Middle frontal gyrus (tissue), 1 donor: ENCODE measurements around the gene EFNA3.

Source experiments
- DNase-seq: peaks from one replicate; pipeline ENCODE4 v3.0.0-alpha.2; 2015; ENCODE audit warnings: low spot score; ENCODE audit errors: extremely low spot score

Gene EFNA3, protein sequence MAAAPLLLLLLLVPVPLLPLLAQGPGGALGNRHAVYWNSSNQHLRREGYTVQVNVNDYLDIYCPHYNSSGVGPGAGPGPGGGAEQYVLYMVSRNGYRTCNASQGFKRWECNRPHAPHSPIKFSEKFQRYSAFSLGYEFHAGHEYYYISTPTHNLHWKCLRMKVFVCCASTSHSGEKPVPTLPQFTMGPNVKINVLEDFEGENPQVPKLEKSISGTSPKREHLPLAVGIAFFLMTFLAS

DNA sequence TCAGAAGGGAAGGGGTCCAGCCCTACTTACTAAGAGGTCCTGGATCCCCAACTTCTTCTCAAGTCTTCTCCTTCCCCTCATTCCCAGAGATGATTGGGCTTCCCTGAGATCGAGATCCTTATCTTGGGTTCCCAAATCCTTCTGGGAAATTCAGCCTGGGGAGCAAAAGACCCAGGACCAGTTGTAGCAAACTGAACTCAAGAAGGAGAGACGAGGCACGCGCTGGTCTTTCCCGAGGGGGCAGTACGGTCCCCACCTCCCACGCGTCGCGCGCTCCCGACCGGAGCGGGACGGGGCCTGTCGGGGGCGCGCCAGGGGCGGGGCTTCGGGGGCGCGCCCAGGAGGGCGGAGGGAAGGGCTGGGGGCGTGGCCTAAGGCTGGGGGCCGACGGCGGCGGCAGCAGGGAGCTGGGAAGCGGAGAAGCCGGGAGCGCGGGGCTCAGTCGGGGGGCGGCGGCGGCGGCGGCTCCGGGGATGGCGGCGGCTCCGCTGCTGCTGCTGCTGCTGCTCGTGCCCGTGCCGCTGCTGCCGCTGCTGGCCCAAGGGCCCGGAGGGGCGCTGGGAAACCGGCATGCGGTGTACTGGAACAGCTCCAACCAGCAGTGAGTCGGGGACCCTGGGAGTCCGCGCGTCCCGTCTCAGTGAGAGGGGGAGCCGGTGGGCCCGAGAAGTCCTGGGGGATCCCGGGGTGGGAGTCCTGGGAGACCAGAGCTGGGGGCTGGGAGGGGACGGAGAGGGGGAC is at the start of gene EFNA3:
TSS of gene EFNA3 (plus strand) at position 369 of the 741 bp plus-strand sequence. CDS start at position 474, 105 bp downstream.
- DNase-seq: peak; percentile 47

DNA sequence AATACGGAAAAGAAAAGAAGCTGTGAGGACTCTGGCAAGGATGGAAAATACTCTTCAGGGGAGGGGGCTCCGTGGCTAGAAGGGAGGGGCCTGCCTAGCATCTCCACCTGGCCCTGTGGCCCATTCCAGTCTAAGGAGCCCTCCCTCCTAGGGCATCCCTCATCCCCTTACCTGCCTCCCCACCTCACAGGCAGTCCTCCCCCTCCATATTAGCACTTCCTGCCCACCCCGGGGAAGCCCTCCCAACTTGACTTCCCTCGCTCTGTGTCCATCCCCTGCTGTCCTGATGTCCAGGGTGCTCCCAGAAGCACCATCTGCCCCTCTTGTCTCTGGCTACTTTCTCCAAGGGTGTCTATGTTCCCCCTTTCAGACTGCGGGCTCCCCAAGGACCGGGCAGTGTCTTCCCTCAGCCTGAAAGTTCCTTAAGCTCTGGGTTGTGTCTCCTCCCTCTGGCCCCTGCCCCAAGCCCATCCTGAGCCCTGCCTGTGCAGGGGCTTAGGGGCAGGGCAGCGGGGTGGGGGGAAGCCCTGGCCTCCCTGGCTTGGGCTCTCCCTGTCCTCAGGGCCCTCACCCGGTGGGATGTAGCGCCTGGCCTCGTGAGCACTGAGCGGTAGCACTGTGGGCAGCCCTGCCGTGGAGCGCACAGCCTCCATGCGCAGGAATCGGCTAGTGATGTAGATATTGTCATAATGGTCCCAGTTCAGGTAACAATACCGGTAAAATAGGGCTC is 49.0 kb upstream of the EFNA3 start:
- no peak for DNase-seq

- no peak for DNase-seq
Measured at GRCh38 chr1:155030243-155030795, 48.3 kb upstream of the EFNA3 start.

GRCh38 chr1:155030899-155031298 is 47.7 kb upstream of the EFNA3 start:
- DNase-seq: no peak

- no peak for DNase-seq
Measured at GRCh38 chr1:155032886-155033285, 45.8 kb upstream of the EFNA3 start.

DNA sequence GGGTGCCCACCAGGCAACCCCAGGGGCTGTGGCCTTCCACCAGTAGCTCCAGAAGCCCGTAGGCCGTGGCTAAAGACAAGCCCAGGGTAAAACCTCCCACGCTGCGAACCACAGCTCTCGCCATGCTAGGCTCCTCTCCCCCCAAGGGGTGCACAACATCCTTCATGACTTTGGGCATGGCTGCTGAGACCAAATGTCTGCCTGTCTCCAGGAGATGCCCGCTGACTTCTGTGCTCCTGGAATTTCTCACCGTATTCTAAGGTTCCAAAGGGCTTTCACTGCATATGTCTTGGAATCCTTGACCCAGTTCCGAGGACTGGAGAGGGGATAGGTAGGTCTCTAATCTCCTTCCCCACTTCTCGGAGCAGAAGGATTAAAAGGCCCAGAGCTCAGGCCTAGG is 45.1 kb upstream of the EFNA3 start, which contains the start of the genes DCST1 and DCST2:
TSS of gene DCST1 (plus strand) at position 301 of the 400 bp plus-strand sequence. CDS start 213 bp downstream, outside the sequence.
TSS of gene DCST2 (minus strand) at position 258 of the 400 bp plus-strand sequence. CDS start at position 178, 80 bp downstream.
- no peak for DNase-seq

GRCh38 chr1:155034318-155035208 is 44.1 kb upstream of the EFNA3 start:
- no peak for DNase-seq

DNA sequence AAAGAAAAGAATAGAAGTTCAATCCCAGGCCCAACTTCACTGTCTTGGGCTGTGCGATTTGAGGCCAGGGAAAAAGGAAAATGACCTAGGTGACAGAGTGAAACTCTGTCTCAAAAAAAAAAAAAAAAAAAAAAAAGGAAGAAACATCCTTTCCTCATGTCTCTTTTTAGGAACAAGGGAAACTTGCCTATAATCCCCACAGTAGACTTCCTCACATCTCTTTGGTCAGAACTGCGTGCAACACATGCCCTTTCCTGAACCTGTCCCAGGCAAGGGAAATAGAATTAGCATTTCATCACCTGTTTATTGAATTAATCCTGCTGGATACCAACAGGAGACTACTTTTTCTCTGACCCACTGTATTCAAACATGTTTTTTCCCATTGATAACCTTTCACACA is 42.7 kb upstream of the EFNA3 start:
- no peak for DNase-seq

DNA sequence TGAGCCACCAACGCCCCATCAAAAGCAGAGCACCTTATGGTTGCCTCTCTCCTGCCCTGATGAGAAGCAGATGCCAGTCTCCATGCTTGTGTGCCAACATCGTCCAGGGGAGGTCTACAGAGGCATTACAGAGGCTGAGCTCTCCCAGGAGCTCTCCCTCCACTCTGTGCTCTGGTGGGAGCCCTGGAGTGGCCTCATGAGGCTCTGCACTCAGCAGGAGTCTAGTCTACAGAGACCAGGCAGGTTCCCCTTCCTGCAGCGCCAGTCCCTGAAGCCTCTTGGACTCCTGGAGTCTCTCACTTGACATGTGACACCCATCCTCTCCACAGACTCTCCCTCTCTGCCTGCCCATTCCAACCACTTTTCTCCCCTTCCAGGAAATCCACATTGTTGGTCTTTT is 41.6 kb upstream of the EFNA3 start:
- DNase-seq: no peak

- DNase-seq: no peak
Measured at GRCh38 chr1:155037851-155038441, 40.7 kb upstream of the EFNA3 start.

GRCh38 chr1:155038602-155039307 is 39.9 kb upstream of the EFNA3 start:
- DNase-seq: no peak

- DNase-seq: no peak
Measured at GRCh38 chr1:155039308-155039669, 39.3 kb upstream of the EFNA3 start.

- no peak for DNase-seq
Measured at GRCh38 chr1:155040358-155041093, 38.1 kb upstream of the EFNA3 start.

DNA sequence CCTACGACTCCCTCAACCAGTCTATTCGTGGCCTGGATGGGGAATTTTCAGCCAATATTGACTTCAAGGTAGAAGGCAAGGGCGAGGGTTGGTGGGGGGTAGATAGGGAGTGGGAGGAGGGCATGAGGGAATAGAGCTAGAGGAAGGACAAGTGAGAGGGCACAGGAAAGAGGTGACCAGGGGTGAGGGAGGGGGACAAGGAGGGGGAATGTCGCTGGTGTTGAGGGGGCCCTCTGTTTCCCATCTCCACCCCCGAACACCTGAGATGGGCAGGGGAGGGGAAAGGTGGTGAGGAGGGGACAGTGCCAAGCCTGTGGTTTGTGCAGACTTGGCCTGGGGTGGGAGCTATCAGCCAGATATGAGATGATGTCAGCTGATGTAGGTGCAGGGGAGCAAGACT is 35.8 kb upstream of the EFNA3 start:
- no peak for DNase-seq

- DNase-seq: no peak
Measured at GRCh38 chr1:155043301-155043702, 35.3 kb upstream of the EFNA3 start.

DNA sequence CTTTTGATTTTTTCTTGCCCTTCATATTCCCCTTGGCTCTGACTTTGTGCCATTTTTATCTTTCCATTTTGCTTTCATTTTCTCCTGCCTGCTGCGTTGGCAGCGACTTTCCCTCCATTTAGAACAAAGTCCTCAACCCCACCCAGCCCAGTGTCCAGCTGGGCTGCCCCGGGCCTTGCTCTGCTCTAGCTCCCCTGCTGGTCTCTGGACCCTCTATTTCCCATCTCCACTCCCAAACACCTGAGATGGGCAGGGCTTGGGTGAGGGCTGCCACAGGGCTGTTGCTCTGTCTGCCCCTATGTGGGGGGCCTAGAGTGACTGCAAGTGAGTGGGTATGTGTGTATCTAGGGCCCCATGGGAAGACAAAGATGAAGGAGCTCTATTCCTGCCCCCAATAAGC is 34.8 kb upstream of the EFNA3 start:
- DNase-seq: no peak

- DNase-seq: no peak
Measured at GRCh38 chr1:155044365-155044764, 34.3 kb upstream of the EFNA3 start.

DNA sequence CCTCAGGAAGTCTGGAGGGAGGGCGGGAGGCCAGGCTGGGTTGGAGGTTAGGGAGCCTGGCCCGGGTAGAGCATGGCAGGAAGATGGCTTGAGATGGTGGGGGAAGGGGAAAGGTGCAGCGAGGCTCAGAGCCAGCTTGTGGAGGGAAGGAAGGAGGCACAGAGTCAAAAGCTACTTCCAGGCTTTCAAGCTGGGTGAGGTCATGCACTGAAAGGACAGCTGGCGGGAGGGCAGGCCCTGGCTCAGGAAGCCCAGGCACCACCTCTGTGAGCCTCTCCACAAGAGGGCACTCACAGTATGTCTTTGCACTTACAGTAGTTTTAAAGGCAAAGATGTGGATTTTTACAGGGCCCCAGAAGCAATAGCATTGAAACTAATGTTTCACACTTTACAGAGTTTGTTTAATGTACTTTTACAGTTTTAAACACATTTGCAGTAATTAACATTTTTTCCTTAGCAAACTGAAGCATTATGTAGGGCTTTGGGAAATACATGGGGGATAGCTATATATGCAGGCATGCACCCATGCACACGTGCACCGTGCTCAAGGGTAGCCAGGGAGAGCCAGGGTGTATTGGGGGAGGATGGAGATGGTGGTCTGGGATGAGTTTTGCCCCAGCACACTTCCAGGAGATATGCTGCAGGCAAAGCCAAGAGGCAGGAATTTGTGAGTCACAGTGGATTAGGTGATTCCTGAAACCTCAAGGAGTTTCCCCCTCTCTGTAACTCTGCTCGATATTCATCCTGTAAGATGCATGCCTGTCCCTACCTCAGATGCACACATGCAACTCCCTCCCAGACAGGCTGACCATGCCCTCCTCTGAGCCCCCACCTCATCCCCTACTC is 33.6 kb upstream of the EFNA3 start:
- DNase-seq: peak; percentile 64
